Mesendoderm (in vitro differentiated cells): ENCODE results near the gene CA10.

Experiments used
- DNase-seq: peaks from one replicate; pipeline ENCODE4 v3.0.0; 2013
- H2AK5ac ChIP-seq: 2 replicates; pipeline ENCODE4 v1.6.1; 2013; ENCODE audit warnings: low read length, inconsistent platforms
- H2BK120ac ChIP-seq: 2 replicates; pipeline ENCODE4 v1.6.1; 2013; ENCODE audit warnings: low read depth, mild to moderate bottlenecking, low read length, moderate library complexity, mixed read lengths
- H2BK15ac ChIP-seq: replicated peaks from 2 replicates; pipeline ENCODE4 v1.6.1; 2013; ENCODE audit warnings: low read depth, mild to moderate bottlenecking, moderate library complexity
- H2BK5ac ChIP-seq: 2 replicates; pipeline ENCODE4 v1.6.1; 2013; ENCODE audit warnings: low read length, inconsistent platforms
- H3K18ac ChIP-seq: 2 replicates; pipeline ENCODE4 v1.6.1; 2013; ENCODE audit warnings: mild to moderate bottlenecking, low read length, mixed read lengths
- H3K23ac ChIP-seq: one replicate; pipeline ENCODE4 v1.6.1; 2013; ENCODE audit warnings: low read length
- H3K27ac ChIP-seq: 2 replicates; pipeline ENCODE4 v1.5.1; 2013; ENCODE audit warnings: low read depth, mild to moderate bottlenecking, inconsistent platforms, low read length, moderate library complexity
- H3K27me3 ChIP-seq: 2 replicates; pipeline ENCODE4 v1.6.1; 2013; ENCODE audit warnings: low read length, control low read depth, mild to moderate bottlenecking, inconsistent platforms; ENCODE audit not compliant: insufficient read depth, poor library complexity
- H3K36me3 ChIP-seq: 2 replicates; pipeline ENCODE4 v1.6.1; 2013; ENCODE audit warnings: low read length, inconsistent platforms; ENCODE audit not compliant: control insufficient read depth, insufficient read depth
- H3K4ac ChIP-seq: one replicate; pipeline ENCODE4 v1.6.1; 2013; ENCODE audit warnings: low read depth, mild to moderate bottlenecking, low read length, moderate library complexity
- H3K4me1 ChIP-seq: 2 replicates; pipeline ENCODE4 v1.6.1; 2013; ENCODE audit warnings: low read depth, low read length, inconsistent platforms; ENCODE audit not compliant: control insufficient read depth
- H3K4me2 ChIP-seq: 2 replicates; pipeline ENCODE4 v1.6.1; 2013; ENCODE audit warnings: low read length
- H3K4me3 ChIP-seq: 2 replicates; pipeline ENCODE4 v1.5.1; 2013; ENCODE audit warnings: mild to moderate bottlenecking, low read length
- H3K56ac ChIP-seq: one replicate; pipeline ENCODE4 v1.6.1; 2013; ENCODE audit warnings: low read length
- H3K79me1 ChIP-seq: 2 replicates; pipeline ENCODE4 v1.6.1; 2013; ENCODE audit warnings: low read length, inconsistent platforms
- H3K79me2 ChIP-seq: 2 replicates; pipeline ENCODE4 v1.6.1; 2013; ENCODE audit warnings: mild to moderate bottlenecking, low read length; ENCODE audit not compliant: control insufficient read depth, insufficient read depth
- H3K9ac ChIP-seq: 2 replicates; pipeline ENCODE4 v1.6.1; 2013; ENCODE audit warnings: low read length, inconsistent platforms
- H4K5ac ChIP-seq: one replicate; pipeline ENCODE4 v1.6.1; 2013; ENCODE audit warnings: low read length
- H4K8ac ChIP-seq: one replicate; pipeline ENCODE4 v1.6.1; 2013; ENCODE audit warnings: low read depth, mild to moderate bottlenecking, control low read depth, low read length, moderate library complexity
- WGBS: extraction: QIAGEN DNeasy Blood & Tissue Kit; methylation state at CpG from one replicate; pipeline ENCODE4 v1.1.7; 2013; ENCODE audit warnings: low lambda C conversion rate, missing lambda C conversion rate; ENCODE audit not compliant: insufficient coverage; ENCODE audit errors: extremely low coverage; 5-methylcytosine and 5-hydroxymethylcytosine counted together

The CA10 gene

GRCh38 chr17:51759260-51759659, 399.3 kb downstream of the CA10 start:
- H3K9ac ChIP-seq: no peak overlapping the region
- H3K4me2 ChIP-seq: no peak overlapping the region
- H2BK15ac ChIP-seq: no peak overlapping the region
- no peak overlapping the region for H3K27ac ChIP-seq
- H3K18ac ChIP-seq: no peak overlapping the region
- H2BK120ac ChIP-seq: no peak overlapping the region
- DNase-seq: no peak
- no peak overlapping the region for H4K5ac ChIP-seq
- no peaks in the 10 kb centered on the region for H3K79me2 ChIP-seq
- H3K4me3 ChIP-seq: no peak overlapping the region
- H3K36me3 ChIP-seq: no peaks in the 10 kb centered on the region
- no peaks in the 10 kb centered on the region for H3K4me1 ChIP-seq
- no peak overlapping the region for H3K4ac ChIP-seq
- no CpG with 5 or more reads among the region's 1 CpG for WGBS
- no peak overlapping the region for H3K23ac ChIP-seq
- no peak overlapping the region for H4K8ac ChIP-seq
- H3K79me1 ChIP-seq: no peaks in the 10 kb centered on the region
- H3K56ac ChIP-seq: no peak overlapping the region
- no peak overlapping the region for H2AK5ac ChIP-seq
- no peaks in the 10 kb centered on the region for H3K27me3 ChIP-seq
- no peak overlapping the region for H2BK5ac ChIP-seq

GRCh38 chr17:51751072-51751471, 407.4 kb downstream of the CA10 start:
- Histone ChIP-seq H3K36me3 (no peaks in the 10 kb centered on the region), H2AK5ac (no peak overlapping the region), H3K9ac (no peak overlapping the region), H3K4me3 (no peak overlapping the region), H2BK15ac (no peak overlapping the region), H3K23ac (no peak overlapping the region), H3K18ac (no peak overlapping the region), H3K4me2 (no peak overlapping the region), H2BK120ac (no peak overlapping the region), H3K27me3 (no peaks in the 10 kb centered on the region), H2BK5ac (no peak overlapping the region), H3K27ac (no peak overlapping the region), H3K4ac (no peak overlapping the region), H3K79me2 (no peaks in the 10 kb centered on the region), H3K79me1 (no peaks in the 10 kb centered on the region), H3K4me1 (no peaks in the 10 kb centered on the region), H4K8ac (no peak overlapping the region), H4K5ac (no peak overlapping the region), H3K56ac (no peak overlapping the region)
- DNase-seq: no peak
- WGBS: no CpG with 5 or more reads among the region's 1 CpG

- no peaks in the 10 kb centered on the region for H3K79me2 ChIP-seq
- DNase-seq: no peak
- no peaks in the 10 kb centered on the region for H3K79me1 ChIP-seq
- H3K18ac ChIP-seq: no peak overlapping the region
- no peak overlapping the region for H3K4ac ChIP-seq
- no peak overlapping the region for H3K56ac ChIP-seq
- H3K4me1 ChIP-seq: no peaks in the 10 kb centered on the region
- no peak overlapping the region for H3K4me3 ChIP-seq
- no peak overlapping the region for H4K5ac ChIP-seq
- H3K27ac ChIP-seq: no peak overlapping the region
- no peak overlapping the region for H3K9ac ChIP-seq
- H2BK120ac ChIP-seq: no peak overlapping the region
- H3K27me3 ChIP-seq: no peaks in the 10 kb centered on the region
- no peak overlapping the region for H4K8ac ChIP-seq
- H3K36me3 ChIP-seq: no peaks in the 10 kb centered on the region
- H2AK5ac ChIP-seq: no peak overlapping the region
- no peak overlapping the region for H3K23ac ChIP-seq
- no peak overlapping the region for H2BK15ac ChIP-seq
- no peak overlapping the region for H2BK5ac ChIP-seq
- no peak overlapping the region for H3K4me2 ChIP-seq
- WGBS: no CpG with 5 or more reads among the region's 9 CpGs
These were observed 409.5 kb downstream of the CA10 start for GRCh38 chr17:51748749-51749604.

GRCh38 chr17:51746421-51746820, 412.1 kb downstream of the CA10 start:
- Histone ChIP-seq H3K56ac (no peak overlapping the region), H3K4ac (no peak overlapping the region), H4K5ac (no peak overlapping the region), H3K18ac (no peak overlapping the region), H2BK15ac (no peak overlapping the region), H3K27me3 (no peaks in the 10 kb centered on the region), H3K27ac (no peak overlapping the region), H3K9ac (no peak overlapping the region), H3K4me3 (no peak overlapping the region), H3K79me2 (no peaks in the 10 kb centered on the region), H4K8ac (no peak overlapping the region), H3K23ac (no peak overlapping the region), H3K79me1 (no peaks in the 10 kb centered on the region), H3K4me2 (no peak overlapping the region), H2AK5ac (no peak overlapping the region), H2BK5ac (no peak overlapping the region), H2BK120ac (no peak overlapping the region), H3K36me3 (no peaks in the 10 kb centered on the region), H3K4me1 (no peaks in the 10 kb centered on the region)
- no peak for DNase-seq

- no peak overlapping the region for H2AK5ac ChIP-seq
These were observed 412.5 kb downstream of the CA10 start for GRCh38 chr17:51745993-51746392.

GRCh38 chr17:51743477-51743876, 415.0 kb downstream of the CA10 start:
- H3K56ac ChIP-seq: no peak overlapping the region
- no peaks in the 10 kb centered on the region for H3K4me1 ChIP-seq
- no peak overlapping the region for H4K5ac ChIP-seq
- no peak overlapping the region for H2BK15ac ChIP-seq
- no peak overlapping the region for H3K27ac ChIP-seq
- no peak overlapping the region for H2BK120ac ChIP-seq
- no peak overlapping the region for H3K9ac ChIP-seq
- H3K4me3 ChIP-seq: no peak overlapping the region
- H2BK5ac ChIP-seq: no peak overlapping the region
- H3K23ac ChIP-seq: no peak overlapping the region
- no peak overlapping the region for H3K4me2 ChIP-seq
- no peaks in the 10 kb centered on the region for H3K79me1 ChIP-seq
- H3K27me3 ChIP-seq: no peaks in the 10 kb centered on the region
- DNase-seq: no peak
- H3K36me3 ChIP-seq: no peaks in the 10 kb centered on the region
- WGBS: no CpG with 5 or more reads among the region's 4 CpGs
- H4K8ac ChIP-seq: no peak overlapping the region
- no peaks in the 10 kb centered on the region for H3K79me2 ChIP-seq
- H3K18ac ChIP-seq: no peak overlapping the region
- H2AK5ac ChIP-seq: no peak overlapping the region
- no peak overlapping the region for H3K4ac ChIP-seq

More at GRCh38 chr17:51745993-51746392, 412.5 kb downstream of the CA10 start:
- DNase-seq: peak; percentile 50
- Histone ChIP-seq H3K79me1 (no peaks in the 10 kb centered on the region), H3K36me3 (no peaks in the 10 kb centered on the region), H3K4me2 (no peak overlapping the region), H3K56ac (no peak overlapping the region), H3K9ac (no peak overlapping the region), H3K4me1 (no peaks in the 10 kb centered on the region), H2BK5ac (no peak overlapping the region), H3K79me2 (no peaks in the 10 kb centered on the region), H3K4me3 (no peak overlapping the region), H4K8ac (no peak overlapping the region), H3K23ac (no peak overlapping the region), H4K5ac (no peak overlapping the region), H2BK120ac (no peak overlapping the region), H3K18ac (no peak overlapping the region), H3K27me3 (no peaks in the 10 kb centered on the region), H3K4ac (no peak overlapping the region), H3K27ac (no peak overlapping the region), H2BK15ac (no peak overlapping the region)
- no CpG with 5 or more reads among the region's 2 CpGs for WGBS
